Stimulated activated CD4-positive, alpha-beta T cell treated with anti-CD3 and anti-CD28 coated beads, Interleukin-1b, Interleukin-23, amount 100 ng/mL, for 48 hours (primary cell): ENCODE results near the gene PRSS38.

Experiments used
- DNase-seq: peaks from one replicate; pipeline ENCODE4 v3.0.0-alpha.2; 2020

Gene PRSS38

GRCh38 chr1:227793948-227794816 is 21.3 kb upstream of the PRSS38 start:
- no peak for DNase-seq

GRCh38 chr1:227794817-227795192 is 20.7 kb upstream of the PRSS38 start:
- DNase-seq = no peak

- DNase-seq = no peak
Measured at GRCh38 chr1:227795732-227796131, 19.7 kb upstream of the PRSS38 start.

- no peak for DNase-seq
Measured at GRCh38 chr1:227796359-227796915, 19.0 kb upstream of the PRSS38 start.

- DNase-seq = no peak
Measured at GRCh38 chr1:227797144-227797543, 18.3 kb upstream of the PRSS38 start.

DNA sequence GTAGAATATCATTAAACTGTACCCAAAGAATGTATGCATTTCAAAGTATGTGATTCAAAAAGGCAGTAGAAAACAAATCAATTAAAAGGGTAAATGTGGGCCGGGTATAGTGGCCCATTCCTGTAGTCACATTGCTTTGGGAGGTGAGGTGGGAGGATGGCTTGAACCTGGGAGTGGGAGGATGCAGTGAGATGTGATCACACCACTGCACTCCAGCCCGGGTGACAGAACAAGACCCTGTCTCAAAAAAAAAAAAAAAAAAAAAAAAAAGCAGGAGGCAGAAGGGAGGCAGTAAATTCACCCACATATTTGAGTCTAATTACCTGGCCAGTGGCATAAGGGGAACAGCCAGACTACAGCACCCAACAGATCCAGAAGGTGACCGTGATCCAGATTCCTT is 17.9 kb upstream of the PRSS38 start:
- DNase-seq = no peak

GRCh38 chr1:227798078-227798802 is 17.2 kb upstream of the PRSS38 start:
- DNase-seq = no peak

- DNase-seq = no peak
Measured at GRCh38 chr1:227799756-227800155, 15.7 kb upstream of the PRSS38 start.

DNA sequence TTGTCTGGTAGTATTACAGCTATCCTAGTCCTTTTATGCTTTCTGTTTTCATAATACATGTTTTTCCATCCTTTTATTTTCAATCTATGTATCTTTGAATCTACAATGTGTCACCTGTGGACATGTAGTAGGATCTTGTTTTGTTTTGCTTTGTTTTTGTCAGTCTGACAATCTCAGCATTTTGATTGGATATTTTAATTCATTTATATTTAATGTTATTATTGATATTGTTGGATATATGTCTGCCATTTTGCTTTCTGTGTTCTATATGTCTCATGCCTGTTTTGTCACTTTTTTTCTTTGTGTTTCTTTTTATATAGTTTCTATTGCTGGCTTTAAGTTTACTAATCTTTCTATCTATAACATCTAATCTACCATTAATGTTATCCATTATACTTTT is 11.5 kb upstream of the PRSS38 start:
- DNase-seq = no peak

DNA sequence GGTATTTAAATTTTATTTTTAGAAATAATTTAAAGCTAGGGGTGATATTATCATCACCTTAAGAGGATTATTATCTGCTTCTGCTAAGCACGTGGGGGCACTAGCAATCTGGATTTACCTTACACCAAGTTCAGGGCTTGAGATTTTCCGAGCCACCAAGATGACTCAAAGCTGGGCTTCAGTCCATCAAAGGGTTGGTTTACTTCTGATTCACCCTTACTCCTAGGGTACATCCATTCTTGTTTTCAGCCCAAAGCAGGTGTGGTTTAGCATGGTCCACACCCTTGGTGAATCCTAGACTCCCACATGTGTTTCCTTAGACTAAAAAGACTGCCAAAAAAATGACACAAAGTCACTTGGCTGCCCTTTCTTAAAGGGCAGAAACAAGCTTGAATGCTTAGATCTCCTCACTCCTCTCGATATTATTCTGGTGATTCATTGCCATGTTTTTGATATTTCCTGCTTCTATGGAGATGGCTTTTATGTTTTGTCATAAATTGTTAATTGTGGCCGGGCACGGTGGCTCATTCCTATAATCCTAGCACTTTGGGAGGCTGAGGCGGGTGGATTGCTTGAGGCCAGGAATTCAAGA is 9.8 kb upstream of the PRSS38 start:
- no peak for DNase-seq

DNA sequence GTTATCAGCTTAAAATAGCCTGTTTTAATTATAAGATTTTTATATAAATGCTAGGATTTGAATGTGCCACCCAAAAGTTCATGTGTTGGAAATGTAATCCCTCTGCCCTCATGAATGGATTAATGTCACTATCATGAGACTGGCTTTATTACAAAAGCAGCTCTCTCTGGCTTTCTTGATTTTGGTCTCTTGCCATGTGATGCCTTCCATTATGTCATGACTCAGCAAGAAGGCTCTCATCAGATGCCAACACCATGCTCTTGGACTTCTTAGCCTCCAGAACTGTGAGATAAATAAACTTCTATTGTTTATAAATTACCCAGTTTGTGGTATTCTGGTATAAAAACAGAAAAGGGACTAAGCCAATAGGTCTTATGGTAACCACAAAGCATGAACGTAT is 6.9 kb upstream of the PRSS38 start:
- no peak for DNase-seq

GRCh38 chr1:227809026-227809425 is 6.4 kb upstream of the PRSS38 start:
- no peak for DNase-seq

GRCh38 chr1:227813962-227814361 is 1.5 kb upstream of the PRSS38 start:
- no peak for DNase-seq

DNA sequence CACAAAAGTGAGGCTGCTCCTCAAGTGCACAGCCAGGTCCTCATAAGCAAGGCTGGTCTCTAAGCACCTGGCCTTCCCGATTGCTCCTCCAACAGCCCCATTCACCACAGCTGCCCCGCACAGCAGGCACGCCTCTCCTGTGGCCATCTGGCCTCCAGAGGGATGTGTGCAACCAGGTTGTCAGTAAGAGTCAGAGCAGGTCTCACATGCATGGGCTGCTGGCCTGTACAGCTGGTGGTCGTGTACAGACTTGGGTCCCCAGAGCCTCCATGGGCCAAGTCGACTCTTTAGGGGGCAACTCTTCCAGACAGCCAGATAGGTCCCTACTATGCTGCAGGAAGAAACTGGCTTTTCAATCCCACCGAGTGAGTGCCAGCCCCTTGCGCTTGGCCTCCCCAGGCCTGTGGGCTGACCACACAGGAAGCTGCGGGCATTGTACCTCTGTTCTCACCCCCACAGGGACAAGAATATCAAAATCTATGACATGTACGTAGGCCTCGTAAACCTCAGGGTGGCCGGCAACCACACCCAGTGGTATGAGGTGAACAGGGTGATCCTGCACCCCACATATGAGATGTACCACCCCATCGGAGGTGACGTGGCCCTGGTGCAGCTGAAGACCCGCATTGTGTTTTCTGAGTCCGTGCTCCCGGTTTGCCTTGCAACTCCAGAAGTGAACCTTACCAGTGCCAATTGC is 1.4 kb downstream of the PRSS38 start:
- DNase-seq = no peak

GRCh38 chr1:227823537-227823936 is 8.1 kb downstream of the PRSS38 start:
- DNase-seq = no peak

DNA sequence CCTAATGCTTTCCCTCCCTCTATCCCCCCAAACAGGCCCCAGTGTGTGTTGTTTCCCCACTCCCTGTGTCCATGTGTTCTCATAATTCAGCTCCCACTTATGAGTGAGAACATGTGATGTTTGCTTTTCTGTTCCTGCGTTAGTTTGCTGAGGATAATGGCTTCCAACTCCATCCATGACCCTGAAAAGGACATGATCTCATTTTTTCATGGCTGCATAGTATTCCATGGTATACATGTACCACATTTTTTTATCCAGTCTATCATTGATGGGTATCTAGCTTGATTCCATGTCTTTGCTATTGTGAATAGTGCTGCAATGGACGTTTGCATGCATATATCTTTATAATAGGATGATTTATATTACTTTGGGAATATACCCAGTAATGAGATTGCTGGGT is 8.7 kb downstream of the PRSS38 start:
- no peak for DNase-seq

DNA sequence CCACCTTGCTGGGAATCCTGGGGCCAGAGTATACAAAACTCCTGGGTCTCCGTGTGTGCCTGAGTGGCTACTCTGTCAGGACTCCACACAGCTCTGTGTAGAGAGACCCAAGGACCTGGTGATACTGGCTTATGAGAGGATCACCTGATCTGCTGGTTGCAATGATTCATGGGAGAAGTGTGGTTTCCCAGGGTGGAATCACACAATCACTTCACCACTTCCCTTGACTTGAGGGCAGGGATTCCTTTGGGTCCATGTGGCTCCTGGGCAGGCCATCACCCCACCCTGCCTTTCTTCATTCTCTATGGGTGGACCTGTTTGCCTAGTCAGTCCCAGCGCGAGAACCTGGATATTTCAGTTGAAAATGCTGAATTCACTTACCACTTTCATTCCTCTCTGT is 13.3 kb downstream of the PRSS38 start:
- DNase-seq = no peak

DNA sequence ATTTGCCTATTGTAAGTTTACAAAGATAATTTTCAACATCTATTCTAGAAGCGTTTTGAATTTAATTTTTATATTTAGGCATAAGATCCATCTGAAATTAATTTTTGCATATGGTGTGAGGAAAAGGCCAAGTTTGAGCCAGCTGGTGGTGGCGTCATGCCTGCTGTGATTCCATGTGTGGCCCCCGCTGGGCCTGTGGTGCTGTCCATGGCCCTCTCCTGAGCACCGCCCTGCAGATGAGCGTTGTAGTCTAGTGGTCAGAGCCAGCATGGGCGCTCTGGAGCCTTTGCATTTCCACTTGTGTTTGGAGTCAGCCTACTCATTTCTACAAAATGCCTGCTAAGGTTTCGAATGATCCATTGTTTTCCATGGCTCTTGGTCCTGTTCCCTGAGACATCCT is 22.7 kb downstream of the PRSS38 start:
- no peak for DNase-seq

GRCh38 chr1:227841096-227841495 is 25.6 kb downstream of the PRSS38 start:
- DNase-seq = no peak

GRCh38 chr1:227844320-227845146 is 29.1 kb downstream of the PRSS38 start:
- DNase-seq = no peak

GRCh38 chr1:227845147-227845458 is 29.6 kb downstream of the PRSS38 start:
- DNase-seq = no peak

DNA sequence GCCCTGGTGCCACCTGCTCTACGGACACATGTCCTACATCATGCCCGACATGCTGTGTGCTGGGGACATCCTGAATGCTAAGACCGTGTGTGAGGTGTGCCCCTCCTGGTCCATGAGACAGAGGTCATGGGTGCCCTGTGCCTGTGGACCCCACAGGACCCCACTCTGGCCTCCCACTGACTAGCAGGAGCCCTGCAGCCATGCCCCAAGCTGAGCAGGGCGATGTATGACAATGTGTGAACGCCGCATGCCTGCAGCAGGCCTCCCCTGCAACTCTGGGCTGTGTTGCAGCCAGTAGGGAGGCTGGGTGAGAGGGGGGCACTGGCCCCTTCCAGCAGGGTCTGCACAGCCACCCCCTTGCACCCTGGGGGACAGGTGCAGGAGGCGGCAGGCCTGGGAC is 30.0 kb downstream of the PRSS38 start:
- no peak for DNase-seq
